ENCODE results near the gene BCL2.

GRCh38 chr18:63155169-63155852 lies 164.3 kb downstream of the BCL2 start:
- TF ChIP-seq CTCF (IDR thresholded peaks at IDR 0.05) (peak; percentile 95), ZFX (IDR thresholded peaks at IDR 0.05; ENCODE audit: borderline replicate concordance) (no peak)
